Fibroblast of skin of abdomen (primary cell): Measurements from ENCODE around the gene C1orf122.

Source experiments
- DNase-seq: peaks from one replicate; pipeline ENCODE4 v3.0.0-alpha.2; 2013

The C1orf122 gene

GRCh38 chr1:37802439-37802838 lies 5.2 kb upstream of the C1orf122 start:
- DNase-seq: no peak

- no peak for DNase-seq
Observed at GRCh38 chr1:37807220-37807554, 403 bp upstream of the C1orf122 start.

GRCh38 chr1:37808369-37809319 lies 1.1 kb downstream of the C1orf122 start:
- DNase-seq: peak; percentile 83

GRCh38 chr1:37809942-37810341 lies 2.4 kb downstream of the C1orf122 start:
- no peak for DNase-seq

- DNase-seq: peak; percentile 79
Observed at GRCh38 chr1:37811027-37811655, 3.6 kb downstream of the C1orf122 start.

- DNase-seq: no peak
Observed at GRCh38 chr1:37813529-37814145, 6.0 kb downstream of the C1orf122 start.

- DNase-seq: no peak
Observed at GRCh38 chr1:37814252-37814651, 6.7 kb downstream of the C1orf122 start.

GRCh38 chr1:37817481-37817880 lies 9.9 kb downstream of the C1orf122 start:
- no peak for DNase-seq

- DNase-seq: no peak
Observed at GRCh38 chr1:37821481-37821880, 13.9 kb downstream of the C1orf122 start.

GRCh38 chr1:37822906-37823815 lies 15.6 kb downstream of the C1orf122 start:
- DNase-seq: no peak

GRCh38 chr1:37824001-37824400 lies 16.4 kb downstream of the C1orf122 start:
- no peak for DNase-seq

GRCh38 chr1:37825506-37825905 lies 17.9 kb downstream of the C1orf122 start:
- no peak for DNase-seq

- no peak for DNase-seq
Observed at GRCh38 chr1:37828410-37829074, 21.0 kb downstream of the C1orf122 start.

GRCh38 chr1:37831109-37831508 lies 23.5 kb downstream of the C1orf122 start:
- DNase-seq: no peak

- no peak for DNase-seq
Observed at GRCh38 chr1:37831809-37832208, 24.2 kb downstream of the C1orf122 start.

GRCh38 chr1:37836788-37837187 lies 29.2 kb downstream of the C1orf122 start:
- no peak for DNase-seq

- no peak for DNase-seq
Observed at GRCh38 chr1:37839676-37840075, 32.1 kb downstream of the C1orf122 start.

- DNase-seq: no peak
Observed at GRCh38 chr1:37840711-37841110, 33.1 kb downstream of the C1orf122 start.

GRCh38 chr1:37841652-37842051 lies 34.1 kb downstream of the C1orf122 start:
- DNase-seq: no peak

GRCh38 chr1:37844536-37844935 lies 36.9 kb downstream of the C1orf122 start:
- no peak for DNase-seq

- no peak for DNase-seq
Observed at GRCh38 chr1:37845049-37845646, 37.6 kb downstream of the C1orf122 start.
